GM18861 (cell line): ENCODE measurements around the gene DHRSX.
"Not testable (repeated sequence)": the region's sequence is repeated elsewhere in the genome, so short reads cannot be mapped to it uniquely, and the experiment has no call there.

Experiments
- ATAC-seq: cut with Tn5 transposase; IDR thresholded peaks from one replicate; pipeline ENCODE4 v1.9.1; 2021; ENCODE audit not compliant: unreplicated experiment

Gene DHRSX

GRCh38 chrX:2401590-2402360, 99.0 kb downstream of the DHRSX start:
- ATAC-seq = no peak

- ATAC-seq = no peak
Observed at GRCh38 chrX:2401201-2401589, 99.6 kb downstream of the DHRSX start.

- no peak for ATAC-seq
Observed at GRCh38 chrX:2398064-2398656, 102.6 kb downstream of the DHRSX start.

DNA sequence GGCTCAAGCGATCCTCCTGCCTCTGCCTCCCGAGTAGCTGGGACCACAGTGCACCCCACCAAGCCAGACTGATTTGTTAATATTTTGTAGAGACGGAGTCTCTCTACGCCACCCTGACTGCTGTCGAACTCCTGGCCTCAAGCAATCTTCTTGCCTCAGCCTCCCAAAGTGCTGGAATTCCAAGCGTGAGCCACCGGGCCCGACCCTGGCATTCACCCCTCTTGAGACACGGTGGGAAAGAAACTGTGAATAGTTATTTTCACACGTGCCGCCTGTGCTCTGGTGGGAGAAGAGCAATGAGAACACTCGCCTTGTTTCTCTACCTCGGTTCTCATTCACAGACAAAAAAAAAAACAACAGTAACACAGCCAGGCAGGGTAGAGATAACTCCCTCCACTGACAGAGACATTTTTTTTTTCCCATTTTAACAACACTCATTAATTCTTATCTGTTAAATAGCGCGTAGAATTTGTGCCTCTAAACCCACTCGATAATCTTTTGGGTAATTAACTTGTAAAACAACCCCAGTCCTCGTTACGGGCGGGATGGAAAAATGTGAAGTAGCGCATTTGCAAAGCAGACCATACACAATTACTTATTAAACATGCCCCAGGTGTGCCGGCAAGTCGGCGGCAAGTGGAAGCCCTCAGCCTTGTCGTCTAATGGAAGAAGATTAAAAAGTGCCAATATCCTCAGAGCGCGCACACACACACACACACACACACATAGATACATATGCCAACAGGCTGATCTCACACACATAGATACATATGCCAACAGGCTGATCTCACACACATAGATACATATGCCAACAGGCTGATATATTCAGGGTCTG, 103.3 kb downstream of the DHRSX start:
- ATAC-seq = no peak

DNA sequence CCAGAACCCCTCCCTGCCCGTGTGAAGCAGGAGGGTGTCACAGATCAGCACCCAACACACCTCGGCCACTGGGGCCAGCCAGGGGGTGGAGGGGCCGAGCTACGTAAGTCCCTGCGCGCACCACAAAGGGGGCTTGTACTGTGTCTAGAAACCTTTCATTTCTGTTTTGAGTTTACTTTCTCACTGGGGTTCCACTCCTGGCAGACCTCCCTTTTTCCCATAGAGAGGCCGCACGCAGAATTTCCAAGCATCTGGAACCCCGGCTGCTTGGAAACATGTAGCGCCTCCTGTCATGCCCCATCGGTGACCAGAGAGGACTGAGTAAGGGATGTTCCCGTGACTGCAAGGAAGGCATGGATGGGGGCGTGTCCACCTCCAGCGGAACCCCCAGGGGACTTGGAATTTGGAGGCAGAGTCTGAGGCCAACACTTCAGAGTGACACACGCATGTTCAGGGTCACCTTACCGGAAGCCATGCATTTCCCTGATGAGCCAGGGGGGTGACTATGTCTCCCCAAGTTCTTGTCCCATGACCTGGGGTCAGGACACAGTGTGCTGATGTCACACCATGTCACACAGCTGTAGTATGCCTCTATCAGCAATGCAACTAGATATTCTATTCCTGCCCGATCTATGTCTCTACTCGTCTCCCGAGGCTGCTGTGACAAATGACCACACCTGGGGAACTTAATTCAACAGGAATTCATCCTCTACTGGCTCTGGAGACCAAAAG, 105.3 kb downstream of the DHRSX start:
- no peak for ATAC-seq

- no peak for ATAC-seq
Observed at GRCh38 chrX:2391869-2392606, 108.7 kb downstream of the DHRSX start.

DNA sequence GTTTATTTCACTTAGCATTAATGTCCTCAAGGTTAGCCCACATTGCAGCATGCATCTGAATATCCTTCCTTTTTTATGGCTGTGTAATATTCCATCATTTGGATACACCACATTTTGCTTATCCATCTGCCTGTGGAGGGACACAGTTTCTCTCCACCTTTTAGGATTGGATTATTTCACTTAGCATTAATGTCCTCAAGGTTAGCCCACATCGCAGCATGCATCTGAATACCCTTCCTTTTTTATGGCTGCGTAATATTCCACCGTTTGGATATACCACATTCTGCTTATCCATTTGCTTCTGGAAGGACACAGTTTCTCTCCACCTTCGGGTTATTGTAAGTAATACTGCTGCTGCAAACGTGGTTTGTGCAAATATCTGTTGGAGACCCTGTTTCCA, 110.0 kb downstream of the DHRSX start:
- ATAC-seq = no peak

DNA sequence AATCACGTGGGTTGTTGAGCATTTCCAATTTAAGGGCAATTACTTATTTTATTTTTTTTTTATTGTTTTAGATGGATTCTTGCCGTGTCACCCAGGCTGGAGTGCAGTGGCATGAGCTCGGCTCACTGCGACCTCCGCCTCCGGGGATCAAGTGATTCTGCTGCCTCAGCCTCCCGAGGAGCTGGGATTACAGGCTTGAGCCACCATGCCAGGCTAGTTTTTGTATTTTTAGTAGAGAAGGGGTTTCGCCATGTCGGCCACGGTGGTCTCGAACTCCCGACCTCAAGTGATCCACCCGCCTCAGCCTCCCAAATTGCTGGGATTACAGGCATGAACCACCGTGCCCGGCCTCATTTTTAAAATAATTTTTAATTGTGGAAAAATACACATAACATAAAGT, 111.0 kb downstream of the DHRSX start:
- not testable (repeated sequence) for ATAC-seq

DNA sequence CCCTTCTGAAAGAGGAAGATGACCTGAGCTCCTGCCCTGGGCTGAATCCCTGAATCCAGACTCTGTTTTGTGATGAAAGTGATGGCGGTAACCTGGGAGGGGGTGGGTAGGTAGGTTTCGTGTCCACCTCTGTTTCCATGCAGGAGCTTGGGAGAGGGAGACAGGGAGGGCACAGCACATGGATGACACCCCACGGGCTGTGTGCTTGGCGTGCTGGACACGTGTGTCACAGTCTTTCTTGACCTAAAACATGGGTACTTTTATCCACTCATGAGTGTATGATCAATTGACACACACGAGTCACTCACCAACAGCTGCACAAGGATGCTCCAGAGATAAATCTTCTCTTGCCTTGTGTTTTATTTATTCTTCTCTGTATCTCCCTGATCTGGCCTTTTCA, 111.5 kb downstream of the DHRSX start:
- no peak for ATAC-seq

DNA sequence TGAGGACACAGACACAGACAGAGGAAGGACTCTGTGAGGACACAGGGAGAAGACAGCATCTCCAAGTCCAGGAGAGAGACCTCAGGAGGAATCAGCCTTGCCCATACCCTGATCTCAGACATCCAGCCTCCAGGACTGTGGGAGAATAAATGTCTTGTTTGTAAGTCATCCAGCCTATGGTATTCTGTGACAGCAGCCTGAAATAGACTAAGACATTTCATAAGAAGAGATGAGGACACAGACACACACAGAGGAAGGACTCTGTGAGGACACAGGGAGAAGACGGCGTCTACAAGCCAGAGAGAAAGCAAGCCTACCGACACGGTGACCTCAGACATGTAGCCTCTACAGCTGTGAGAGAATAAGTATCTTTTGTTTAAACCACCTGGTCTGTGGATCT, 112.1 kb downstream of the DHRSX start:
- no peak for ATAC-seq

GRCh38 chrX:2387614-2388239, 113.0 kb downstream of the DHRSX start:
- no peak for ATAC-seq

DNA sequence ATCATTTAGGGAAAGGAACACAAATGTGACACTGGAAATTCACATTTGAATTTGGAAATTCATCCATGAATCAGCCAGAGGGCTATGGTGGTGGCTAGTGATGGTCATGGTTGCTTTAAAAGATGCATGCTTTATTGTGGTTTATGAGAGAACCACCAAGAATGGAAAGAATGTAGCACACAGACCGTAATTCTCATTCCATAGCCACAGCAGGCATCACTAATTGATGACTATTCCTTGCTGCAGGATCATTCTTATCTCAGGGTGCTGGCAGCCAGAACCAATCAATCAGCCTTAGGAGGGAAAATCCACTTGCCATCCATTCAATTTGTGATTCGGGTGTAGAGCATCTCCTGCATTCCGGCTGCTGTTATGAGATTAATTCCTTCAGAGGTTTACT, 115.6 kb downstream of the DHRSX start:
- no peak for ATAC-seq

- ATAC-seq = no peak
Observed at GRCh38 chrX:2384486-2384885, 116.3 kb downstream of the DHRSX start.

GRCh38 chrX:2383735-2384134, 117.0 kb downstream of the DHRSX start:
- ATAC-seq = no peak

DNA sequence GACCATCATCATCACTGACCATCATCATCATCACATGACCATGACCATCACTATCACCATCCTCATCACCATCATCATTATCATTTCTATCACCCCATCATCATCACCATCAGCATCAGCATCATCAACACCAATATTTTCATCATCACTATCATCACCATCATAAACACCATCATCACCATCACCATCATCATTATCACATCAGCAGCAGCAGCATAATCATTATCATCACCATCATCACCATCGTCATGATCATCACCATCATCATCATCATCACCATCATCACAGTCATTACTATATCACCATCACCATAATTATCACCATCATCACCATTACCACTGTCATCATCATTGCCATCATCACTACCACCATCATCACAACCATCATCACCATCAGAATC, 117.6 kb downstream of the DHRSX start:
- ATAC-seq = no peak

DNA sequence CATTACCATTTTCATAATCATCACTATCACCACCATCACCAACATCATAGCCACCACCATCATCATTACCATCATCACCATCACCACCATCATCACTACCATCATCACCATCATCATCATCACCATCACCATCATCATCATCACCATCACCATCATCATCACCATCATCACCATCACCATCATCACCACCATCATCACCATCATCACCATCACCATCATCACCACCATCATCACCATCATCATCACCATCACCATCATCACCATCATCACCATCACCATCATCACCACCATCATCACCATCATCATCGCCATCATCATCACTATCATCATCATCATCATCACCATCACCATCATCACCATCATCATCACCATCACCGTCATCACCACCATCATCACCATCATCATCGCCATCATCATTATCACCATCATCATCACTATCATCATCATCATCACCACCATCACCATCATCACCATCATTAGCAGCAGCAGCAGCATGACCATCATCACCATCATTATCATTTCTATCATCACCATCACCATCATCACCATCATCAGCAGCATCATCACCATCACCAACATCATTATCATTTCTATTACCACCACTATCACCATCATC, 118.2 kb downstream of the DHRSX start:
- ATAC-seq = not testable (repeated sequence)

DNA sequence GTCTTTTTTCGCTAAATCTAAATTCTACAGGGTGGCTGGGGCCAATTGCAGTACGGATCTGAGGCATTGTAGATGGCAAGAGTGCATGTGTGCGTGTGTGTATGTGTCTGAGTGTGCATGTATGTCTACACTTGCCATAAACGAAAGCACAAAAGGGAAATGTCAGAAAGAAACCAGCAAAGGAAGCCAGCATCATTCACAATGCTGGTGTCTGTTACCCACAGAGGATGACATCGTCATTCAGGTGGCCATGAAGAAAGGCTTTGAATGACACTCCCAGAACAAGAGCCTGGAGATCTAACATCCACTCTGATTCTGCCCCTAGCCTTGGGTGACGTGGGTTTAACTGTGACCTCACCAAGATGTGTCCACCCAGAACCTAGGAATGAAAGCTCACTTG, 124.6 kb downstream of the DHRSX start:
- no peak for ATAC-seq

DNA sequence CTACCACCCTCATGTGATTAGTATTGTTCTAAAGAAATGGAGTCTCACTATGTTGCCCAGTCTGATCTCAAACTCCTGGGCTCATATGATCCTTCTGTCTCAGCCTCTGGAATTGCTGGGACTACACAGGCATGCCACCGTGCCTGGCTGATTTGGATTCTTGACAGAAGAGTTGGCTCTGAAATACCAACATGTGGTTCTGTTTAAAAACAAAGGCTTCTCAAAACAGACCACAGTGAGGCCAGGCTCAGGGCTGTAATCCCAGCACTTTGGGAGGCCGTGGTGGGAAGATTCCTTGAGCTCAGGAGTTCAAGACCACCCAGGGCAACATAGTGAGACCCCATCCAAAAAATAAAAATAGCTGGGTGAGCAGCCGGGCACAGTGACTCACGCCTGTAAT, 126.7 kb downstream of the DHRSX start:
- no peak for ATAC-seq

DNA sequence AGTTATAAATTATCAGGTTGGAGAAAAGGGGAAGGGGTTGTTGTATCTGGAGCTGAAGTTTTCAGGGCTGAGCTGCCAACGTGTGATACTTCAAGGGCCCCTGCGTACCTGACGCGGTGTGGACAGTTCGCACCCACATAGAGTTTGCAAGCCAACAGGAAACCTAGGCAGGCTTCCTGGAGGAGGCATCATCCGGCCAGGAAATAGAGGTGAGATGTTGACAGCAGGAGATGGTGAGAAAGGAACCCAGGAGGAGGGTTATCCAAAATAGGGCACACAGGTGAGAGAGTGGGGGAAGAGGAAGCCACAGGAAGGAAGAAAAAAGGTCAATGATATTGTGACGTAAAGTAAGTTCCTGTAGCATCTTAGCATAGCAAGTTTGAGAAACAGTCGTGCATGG, 127.2 kb downstream of the DHRSX start:
- no peak for ATAC-seq
